Stomach (tissue), 9 donors: Measurements from ENCODE around the gene QARS1. TPM values are rescaled to one million over a fixed set of nuclear protein-coding genes. Genes with fewer than 3 reads are reported as not detected.

Experiments
- DNase-seq, 2 donors: peaks; one replicate each; pipeline versions ENCODE4 v3.0.0 to v3.0.0-alpha.2; 2013 to 2019
- H3K27ac ChIP-seq, 5 donors: fragments of 200-600 bp in 4 of 5; sonication (generic) in 4 of 5; one replicate each; pipeline ENCODE4 v1.5.1; 2013 to 2019; ENCODE audit warnings: mild to moderate bottlenecking in 1 of 5, moderate library complexity in 1 of 5
- H3K27me3 ChIP-seq, 3 donors: fragments of 200-600 bp; sonication (generic); one replicate each; pipeline ENCODE4 v1.5.1; 2017 to 2019; ENCODE audit warnings: mixed run types in 1 of 3
- H3K36me3 ChIP-seq, 4 donors: fragments of 200-600 bp; sonication (generic); 1 replicate in 3 of 4; 2 replicates in 1 of 4; pipeline ENCODE4 v1.5.1; 2016 to 2019
- H3K4me1 ChIP-seq, 4 donors: fragments of 200-600 bp; sonication (generic); one replicate each; pipeline ENCODE4 v1.5.1; 2016 to 2019
- H3K4me3 ChIP-seq, 4 donors: fragments of 200-600 bp; sonication (generic) in 3 of 4; one replicate each; pipeline ENCODE4 v1.5.1; 2016 to 2019; ENCODE audit warnings: mild to moderate bottlenecking in 1 of 4
- H3K9me3 ChIP-seq, 4 donors: fragments of 200-600 bp; sonication (generic); one replicate each; pipeline ENCODE4 v1.5.1; 2016 to 2019
- EP300 ChIP-seq: sonication (generic); formaldehyde crosslinking; IDR thresholded peaks from one replicate; pipeline ENCODE4 v1.6.1; 2017; ENCODE audit warnings: antibody characterized with exemption
- POLR2A ChIP-seq, 4 donors: fragments of 450-650 bp; IDR thresholded peaks; one replicate each; pipeline ENCODE4 v1.6.1; 2016; ENCODE audit warnings: antibody characterized with exemption in 4 of 4, control low read depth in 2 of 4, mild to moderate bottlenecking in 1 of 4, moderate library complexity in 1 of 4
- POLR2AphosphoS5 ChIP-seq, 3 donors: sonication (generic); formaldehyde crosslinking; IDR thresholded peaks; one replicate each; pipeline ENCODE4 v1.6.1; 2016; ENCODE audit warnings: antibody characterized with exemption in 3 of 3
- WGBS, 5 donors: extraction: QIAGEN DNeasy Blood & Tissue Kit in 3 of 5; methylation state at CpG; one replicate each; pipeline versions ENCODE4 v1.1.5 to v1.1.7; 2013 to 2018; 5-methylcytosine and 5-hydroxymethylcytosine counted together
- intact Hi-C: fragments of 100-400 bp; cut with DNase I; formaldehyde crosslinking; loops from one replicate; pipeline ENCODE4 v1.15.1; 2023; ENCODE audit warnings: low total_unique reads
- polyA plus RNA-seq, 3 donors: library from polyadenylated mRNA; stranded (reverse); fragments of 200-250 nt; gene quantifications; one replicate each; pipeline ENCODE4 v1.2.3, GENCODE V29; 2013
- total RNA-seq, 5 donors: library from RNA; depleted of rRNA; stranded (reverse); fragments of >200 nt; gene quantifications; one replicate each; pipeline versions ENCODE4 v1.1.0 to v1.2.3, GENCODE V29; 2014 to 2016
- TF ChIP-seq, protein P1 (sequence below), 7 experiments: fragments of 450-650 bp in 4 of 7; fragments of 200-600 bp in 3 of 7; sonication (generic) in 3 of 7; IDR thresholded peaks; one replicate each; pipeline ENCODE4 v1.5.1; 2016 to 2019; ENCODE audit warnings: antibody characterized with exemption in 7 of 7, control low read depth in 2 of 7, mild to moderate bottlenecking in 1 of 7
- donor health status: healthy with polysubstance abuse.
- donor health status: Bipolar disorder and iron deficiency.
- donor health status: healthy.

The QARS1 gene
- total and polyA plus RNA-seq, 8 donors, result 151 to 418 (median 234) TPM

- DNase-seq, result no peak
- intact Hi-C loops, result no loop called here
- H3K9me3 ChIP-seq, result no peaks in the 10 kb centered on the region
- H3K27me3 ChIP-seq, result no peaks in the 10 kb centered on the region
- H3K4me3 ChIP-seq, result no peak overlapping the region
- peaks cover 5 to 21% (median 15%) of the 10 kb centered on the region in 4 donors for H3K4me1 ChIP-seq
- H3K36me3 ChIP-seq, result peaks cover 73 to 92% (median 88%) of the 10 kb centered on the region in 4 donors
- WGBS, 5 donors, result 74 to 84% (median 84%) methylated on average over 13 to 14 of the region's 14 CpGs
- TF ChIP-seq POLR2A (IDR thresholded peaks at IDR 0.05) (no peak), POLR2AphosphoS5 (IDR thresholded peaks at IDR 0.05) (no peak), EP300 (no peak)
- TF ChIP-seq, protein P1, sequence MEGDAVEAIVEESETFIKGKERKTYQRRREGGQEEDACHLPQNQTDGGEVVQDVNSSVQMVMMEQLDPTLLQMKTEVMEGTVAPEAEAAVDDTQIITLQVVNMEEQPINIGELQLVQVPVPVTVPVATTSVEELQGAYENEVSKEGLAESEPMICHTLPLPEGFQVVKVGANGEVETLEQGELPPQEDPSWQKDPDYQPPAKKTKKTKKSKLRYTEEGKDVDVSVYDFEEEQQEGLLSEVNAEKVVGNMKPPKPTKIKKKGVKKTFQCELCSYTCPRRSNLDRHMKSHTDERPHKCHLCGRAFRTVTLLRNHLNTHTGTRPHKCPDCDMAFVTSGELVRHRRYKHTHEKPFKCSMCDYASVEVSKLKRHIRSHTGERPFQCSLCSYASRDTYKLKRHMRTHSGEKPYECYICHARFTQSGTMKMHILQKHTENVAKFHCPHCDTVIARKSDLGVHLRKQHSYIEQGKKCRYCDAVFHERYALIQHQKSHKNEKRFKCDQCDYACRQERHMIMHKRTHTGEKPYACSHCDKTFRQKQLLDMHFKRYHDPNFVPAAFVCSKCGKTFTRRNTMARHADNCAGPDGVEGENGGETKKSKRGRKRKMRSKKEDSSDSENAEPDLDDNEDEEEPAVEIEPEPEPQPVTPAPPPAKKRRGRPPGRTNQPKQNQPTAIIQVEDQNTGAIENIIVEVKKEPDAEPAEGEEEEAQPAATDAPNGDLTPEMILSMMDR (IDR thresholded peaks at IDR 0.05), result no peak
- H3K27ac ChIP-seq, result no peak overlapping the region
Measured at GRCh38 chr3:49124991-49125670, 20.6 kb upstream of the QARS1 start.

DNA sequence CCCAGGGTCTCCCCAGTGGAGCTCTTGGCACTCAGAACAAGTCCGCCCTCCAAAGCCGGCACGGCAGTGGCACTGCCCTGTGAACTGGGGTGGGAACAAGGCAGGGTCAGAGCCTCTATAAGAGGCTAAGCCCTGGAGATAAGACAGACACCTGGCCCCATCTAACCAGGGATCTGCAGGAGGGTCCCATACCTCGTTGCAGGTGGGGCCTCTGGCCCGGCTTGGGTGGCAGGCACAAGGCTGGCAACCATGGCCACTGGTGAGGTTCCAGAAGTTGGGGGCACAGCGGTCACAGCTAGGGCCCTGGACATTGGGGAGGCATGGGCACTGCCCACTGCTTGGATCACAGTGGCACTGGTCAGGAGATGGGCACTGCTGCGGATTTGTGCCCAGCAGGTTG lies 19.6 kb upstream of the QARS1 start:
- H3K27ac ChIP-seq, result no peak overlapping the region
- no peaks in the 10 kb centered on the region for H3K9me3 ChIP-seq
- TF ChIP-seq EP300 (no peak), POLR2A (IDR thresholded peaks at IDR 0.05) (no peak)
- peaks cover 10 to 21% (median 19%) of the 10 kb centered on the region in 4 donors for H3K4me1 ChIP-seq
- H3K4me3 ChIP-seq, result no peak overlapping the region
- H3K36me3 ChIP-seq, result peaks cover 63 to 83% (median 78%) of the 10 kb centered on the region in 4 donors
- H3K27me3 ChIP-seq, result no peaks in the 10 kb centered on the region
- no peak for DNase-seq
- WGBS, 5 donors, result 85 to 90% (median 88%) methylated on average over 1 to 7 of the region's 7 CpGs
- intact Hi-C loops, result no loop called here

DNA sequence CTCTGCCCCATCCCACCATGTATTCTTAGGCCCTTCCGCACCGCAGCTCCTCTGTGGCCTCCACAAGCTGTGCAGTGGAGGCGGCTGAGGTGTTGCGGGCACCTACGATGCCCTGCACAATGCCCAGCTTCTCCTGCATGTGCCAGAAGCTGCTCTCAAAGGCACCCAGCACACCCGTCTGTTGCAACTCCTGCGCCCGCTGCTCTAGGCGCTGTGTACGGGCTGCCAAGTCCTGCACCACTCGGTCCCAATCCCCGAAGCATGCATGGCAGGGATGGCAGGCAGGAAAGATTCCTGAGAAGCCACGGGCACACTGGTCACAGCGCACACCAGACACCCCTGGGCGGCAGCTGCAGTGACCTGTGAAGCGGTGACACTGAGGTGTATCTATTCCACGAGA lies 19.1 kb upstream of the QARS1 start:
- Histone ChIP-seq H3K27me3 (no peaks in the 10 kb centered on the region), H3K9me3 (no peaks in the 10 kb centered on the region), H3K4me1 (peaks cover 15 to 25% (median 23%) of the 10 kb centered on the region in 4 donors), H3K4me3 (no peak overlapping the region), H3K36me3 (peaks cover 62 to 82% (median 78%) of the 10 kb centered on the region in 4 donors), H3K27ac (no peak overlapping the region)
- WGBS, 5 donors, result 91 to 97% (median 95%) methylated on average over 9 to 17 of the region's 17 CpGs
- no peak for TF ChIP-seq EP300
- TF ChIP-seq, protein P1 (IDR thresholded peaks at IDR 0.05), result no peak
- TF ChIP-seq POLR2A (IDR thresholded peaks at IDR 0.05), result no peak
- no peak for TF ChIP-seq POLR2AphosphoS5 (IDR thresholded peaks at IDR 0.05)
- intact Hi-C loops, result no loop called here
- no peak for DNase-seq

DNA sequence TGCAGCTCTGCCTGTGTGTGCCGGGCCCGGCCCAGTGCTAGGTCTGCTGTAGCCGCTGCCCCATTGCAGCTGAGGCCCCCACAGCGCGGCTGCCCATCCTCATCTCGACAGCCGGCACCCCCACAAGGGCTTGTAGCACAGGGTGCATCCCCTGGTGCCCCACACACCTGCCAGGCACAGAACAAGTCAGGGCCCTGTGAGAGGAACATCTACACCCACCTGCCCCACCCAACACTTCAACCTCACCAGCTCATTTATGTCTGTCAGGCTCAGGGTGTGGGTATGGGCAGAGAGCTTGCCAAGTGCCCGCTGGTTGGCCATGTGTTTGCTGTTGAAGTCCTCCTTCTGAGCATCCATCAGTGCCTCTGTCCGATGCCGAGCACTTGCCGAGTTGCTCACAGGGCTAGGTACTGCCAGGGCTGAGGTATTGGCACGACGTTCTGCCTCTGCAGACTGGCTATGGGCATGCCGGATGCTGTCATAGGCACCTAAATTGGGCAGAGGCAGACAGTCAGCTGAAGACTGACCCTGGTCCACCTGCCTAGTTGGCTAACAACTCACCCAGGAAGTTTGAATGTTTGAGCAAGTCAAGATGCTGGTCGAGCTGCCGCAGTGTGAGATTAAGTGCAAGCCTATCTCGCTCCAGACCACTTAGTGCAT lies 18.5 kb upstream of the QARS1 start:
- no peak for DNase-seq
- Histone ChIP-seq H3K36me3 (peaks cover 64 to 82% (median 78%) of the 10 kb centered on the region in 4 donors), H3K4me3 (no peak overlapping the region), H3K4me1 (peaks cover 18 to 31% (median 25%) of the 10 kb centered on the region in 4 donors), H3K27me3 (no peaks in the 10 kb centered on the region), H3K27ac (no peak overlapping the region), H3K9me3 (no peaks in the 10 kb centered on the region)
- WGBS, 5 donors, result 87 to 94% (median 92%) methylated on average over 10 to 17 of the region's 17 CpGs
- intact Hi-C loops, result no loop called here
- TF ChIP-seq, protein P1 (IDR thresholded peaks at IDR 0.05), result no peak
- TF ChIP-seq POLR2A (IDR thresholded peaks at IDR 0.05) (no peak), EP300 (no peak), POLR2AphosphoS5 (IDR thresholded peaks at IDR 0.05) (no peak)
